ENCODE results near the gene SEC22A. TPM values are rescaled to one million over a fixed set of nuclear protein-coding genes. Genes with fewer than 3 reads are reported as not detected.

Gene SEC22A
- total and polyA plus RNA-seq, 10 of the 15 experiments (the other 5 are each of a cell fraction or from before 2014, with no cell fraction given): 19.3 to 70.3 (median 36.7) TPM

DNA sequence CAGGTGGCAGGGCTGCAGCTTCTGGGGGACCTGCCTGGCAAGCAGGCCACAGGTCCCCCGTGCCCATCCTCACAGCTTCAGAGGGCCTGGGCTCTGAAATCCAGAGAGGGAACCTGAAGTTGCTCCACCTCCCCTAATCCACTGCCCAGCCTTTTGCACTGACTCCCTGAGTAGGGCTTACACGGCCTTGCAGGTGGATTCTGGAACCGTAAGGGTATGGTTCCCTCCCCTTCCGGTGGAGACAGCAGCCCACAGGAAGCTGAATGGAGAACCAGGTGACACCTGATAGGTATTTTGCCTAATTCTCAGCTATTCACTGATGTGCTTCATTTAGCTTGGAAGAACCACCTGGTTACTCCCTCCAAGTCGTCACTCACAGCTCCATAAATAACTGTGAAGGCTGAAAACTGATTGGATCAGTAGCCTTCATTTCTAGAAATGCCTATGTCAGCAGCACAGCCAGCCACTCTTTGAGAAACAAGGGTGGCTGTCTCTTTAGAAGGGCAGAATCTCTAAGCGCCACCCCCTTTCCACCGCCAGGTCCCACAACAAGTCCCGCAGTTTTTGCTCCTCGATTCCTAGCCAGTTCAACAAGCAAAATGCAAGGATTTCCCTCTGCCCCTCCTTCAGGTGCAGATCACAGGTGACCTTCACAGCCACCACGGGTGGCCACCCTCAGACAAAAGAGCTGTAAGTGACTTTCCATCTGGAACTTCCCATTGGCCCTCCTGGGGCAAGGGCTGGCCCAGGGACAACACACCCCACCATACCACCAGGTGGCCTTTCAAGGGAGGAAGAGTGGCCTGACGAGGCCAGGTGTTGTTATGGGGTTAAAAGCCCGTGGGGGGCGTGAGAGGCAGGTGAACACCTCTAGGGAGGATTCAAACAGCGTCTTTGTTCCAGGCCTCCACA lies 112.9 kb downstream of the SEC22A start:
- TF ChIP-seq NFYA (IDR thresholded peaks at IDR 0.05; ENCODE audit: borderline replicate concordance, low read depth, low read length): no peak
- ChIA-PET CTCF (interaction anchor here (0.6 kb wide), 1 partner anchor 175 kb away, joined by 3 read pairs; no protein-coding TSS in a partner anchor), SMC1A (ENCODE audit: uncharacterized antibody, unreplicated experiment) (interaction anchor here (1.4 kb wide), 1 partner anchor 248 kb away, joined by 4 read pairs; no protein-coding TSS in a partner anchor), RAD21 (ENCODE audit: unreplicated experiment) (no interaction called here), POLR2A (no interaction called here)
- DNase-seq (ENCODE audit: low read depth, low spot score): no peak
- no TSS peak for BruUV-seq (replicated peaks)
- H3K9me3 ChIP-seq (replicated peaks; ENCODE audit: control insufficient read depth, insufficient read depth, low read length): no peaks in the 10 kb centered on the region
- H3K4me2 ChIP-seq (ENCODE audit: control insufficient read depth, insufficient read depth): no peak overlapping the region
- no peak overlapping the region for H3K4me3 ChIP-seq
- H3K9ac ChIP-seq (ENCODE audit: control insufficient read depth, insufficient read depth, low read length): no peak overlapping the region
- intact Hi-C loops (cut with micrococcal nuclease; ENCODE audit: unreplicated experiment): no loop called here
- peaks cover 0 to 5% of the 10 kb centered on the region in 2 experiments; a peak in 2 of 4 replicates for H3K27me3 ChIP-seq (replicated peaks in 1 of 2; ENCODE audit: control insufficient read depth in 2 of 2, insufficient read depth in 2 of 2, low read length in 1 of 2)
- H4K20me1 ChIP-seq (ENCODE audit: control insufficient read depth, insufficient read depth): no peaks in the 10 kb centered on the region
- no peaks in the 10 kb centered on the region for H3K79me2 ChIP-seq (ENCODE audit: control insufficient read depth, insufficient read depth, low read length)
- no peaks in the 10 kb centered on the region for H3K4me1 ChIP-seq (ENCODE audit: control insufficient read depth, insufficient read depth, low read length)
- no peak overlapping the region for H3K27ac ChIP-seq (ENCODE audit: control insufficient read depth, insufficient read depth)
- no peak for FAIRE-seq
- H2AFZ ChIP-seq (ENCODE audit: control insufficient read depth, low read depth, low read length): no peak overlapping the region
- 24% methylated on average over 14 of the region's 14 CpGs for WGBS (ENCODE audit: insufficient coverage, insufficient replicate concordance, low lambda C conversion rate, missing lambda C conversion rate)
- in situ Hi-C loops (cut with MboI): no loop called here
- H3K36me3 ChIP-seq (ENCODE audit: control insufficient read depth in 2 of 2, insufficient read depth in 2 of 2, low read length in 1 of 2): no peaks in the 10 kb centered on the region
- ATAC-seq: no peak

DNA sequence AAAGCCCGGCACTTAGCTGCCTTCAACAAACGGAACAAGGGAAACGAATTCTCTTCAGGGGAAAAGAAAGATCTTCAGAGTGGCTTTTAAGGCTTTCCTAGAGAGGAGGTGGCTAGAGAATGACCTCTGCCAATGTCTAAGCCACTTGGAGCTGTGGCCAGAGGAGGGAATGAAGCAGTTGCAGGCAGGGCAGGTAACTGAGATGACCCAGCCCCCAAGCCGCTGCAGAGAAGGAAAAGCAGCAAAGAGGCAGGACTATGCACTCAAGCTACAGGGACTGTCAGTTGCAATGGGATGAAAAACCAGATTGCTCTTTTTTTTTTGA lies 113.5 kb downstream of the SEC22A start:
- no peak for ATAC-seq
- Histone ChIP-seq H4K20me1 (ENCODE audit: control insufficient read depth, insufficient read depth) (no peaks in the 10 kb centered on the region), H3K4me1 (ENCODE audit: control insufficient read depth, insufficient read depth, low read length) (no peaks in the 10 kb centered on the region), H3K4me2 (ENCODE audit: control insufficient read depth, insufficient read depth) (no peak overlapping the region), H2AFZ (ENCODE audit: control insufficient read depth, low read depth, low read length) (no peak overlapping the region), H3K4me3 (no peak overlapping the region), H3K79me2 (ENCODE audit: control insufficient read depth, insufficient read depth, low read length) (no peaks in the 10 kb centered on the region), H3K9me3 (replicated peaks; ENCODE audit: control insufficient read depth, insufficient read depth, low read length) (no peaks in the 10 kb centered on the region), H3K27me3 (replicated peaks in 1 of 2; ENCODE audit: control insufficient read depth in 2 of 2, insufficient read depth in 2 of 2, low read length in 1 of 2) (peaks cover 0 to 5% of the 10 kb centered on the region in 2 experiments; a peak in 2 of 4 replicates), H3K9ac (ENCODE audit: control insufficient read depth, insufficient read depth, low read length) (no peak overlapping the region), H3K36me3 (ENCODE audit: control insufficient read depth in 2 of 2, insufficient read depth in 2 of 2, low read length in 1 of 2) (no peaks in the 10 kb centered on the region), H3K27ac (ENCODE audit: control insufficient read depth, insufficient read depth) (no peak overlapping the region)
- TF ChIP-seq MXI1 (IDR thresholded peaks at IDR 0.05; ENCODE audit: low read depth, low read length): no peak
- TF ChIP-seq LARP7 (IDR thresholded peaks at IDR 0.05): no peak
- no peak for TF ChIP-seq CBFB (IDR thresholded peaks at IDR 0.05; ENCODE audit: low read depth)
- POLR2A ChIA-PET: no interaction called here
- SMC1A ChIA-PET (ENCODE audit: uncharacterized antibody, unreplicated experiment): interaction anchor here (1.4 kb wide), 1 partner anchor 248 kb away, joined by 4 read pairs; no protein-coding TSS in a partner anchor
- no peak for FAIRE-seq
- RAD21 ChIA-PET (ENCODE audit: unreplicated experiment): no interaction called here
- BruUV-seq (replicated peaks): no TSS peak
- in situ Hi-C loops (cut with MboI) (no loop called here), intact Hi-C loops (cut with micrococcal nuclease; ENCODE audit: unreplicated experiment) (no loop called here)
- CTCF ChIA-PET: no interaction called here
- 29% methylated on average over 4 of the region's 4 CpGs for WGBS (ENCODE audit: insufficient coverage, insufficient replicate concordance, low lambda C conversion rate, missing lambda C conversion rate)
- DNase-seq (ENCODE audit: low read depth, low spot score): no peak

Data from GM12878 (cell line).